GM12801 (cell line): ENCODE data around the gene AHRR.

Experiments used
- CTCF ChIP-seq: IDR thresholded peaks from one replicate; pipeline ENCODE4 v1.5.1; 2011; ENCODE audit warnings: control low read depth; ENCODE audit not compliant: insufficient read length; ENCODE audit errors: extremely low read depth

AHRR gene

GRCh38 chr5:306011-306805 is 15.3 kb upstream of the AHRR start:
- no peak for TF ChIP-seq CTCF

GRCh38 chr5:307306-307705 is 14.2 kb upstream of the AHRR start:
- no peak for TF ChIP-seq CTCF

GRCh38 chr5:307794-308579 is 13.5 kb upstream of the AHRR start:
- no peak for TF ChIP-seq CTCF

- no peak for TF ChIP-seq CTCF
These were observed 12.7 kb upstream of the AHRR start for GRCh38 chr5:308672-309271.

GRCh38 chr5:310516-310915 is 11.0 kb upstream of the AHRR start:
- no peak for TF ChIP-seq CTCF

GRCh38 chr5:310941-311434 is 10.5 kb upstream of the AHRR start:
- TF ChIP-seq CTCF, result no peak

GRCh38 chr5:311963-312362 is 9.6 kb upstream of the AHRR start:
- TF ChIP-seq CTCF, result no peak
